ENCODE data around the gene NDOR1. TPM values are rescaled to one million over a fixed set of nuclear protein-coding genes. Genes with fewer than 3 reads are reported as not detected.

NDOR1 gene
- total and polyA plus RNA-seq, 4 donors, result 4.5 to 22.0 (median 12.0) TPM

- TF ChIP-seq, protein P1, sequence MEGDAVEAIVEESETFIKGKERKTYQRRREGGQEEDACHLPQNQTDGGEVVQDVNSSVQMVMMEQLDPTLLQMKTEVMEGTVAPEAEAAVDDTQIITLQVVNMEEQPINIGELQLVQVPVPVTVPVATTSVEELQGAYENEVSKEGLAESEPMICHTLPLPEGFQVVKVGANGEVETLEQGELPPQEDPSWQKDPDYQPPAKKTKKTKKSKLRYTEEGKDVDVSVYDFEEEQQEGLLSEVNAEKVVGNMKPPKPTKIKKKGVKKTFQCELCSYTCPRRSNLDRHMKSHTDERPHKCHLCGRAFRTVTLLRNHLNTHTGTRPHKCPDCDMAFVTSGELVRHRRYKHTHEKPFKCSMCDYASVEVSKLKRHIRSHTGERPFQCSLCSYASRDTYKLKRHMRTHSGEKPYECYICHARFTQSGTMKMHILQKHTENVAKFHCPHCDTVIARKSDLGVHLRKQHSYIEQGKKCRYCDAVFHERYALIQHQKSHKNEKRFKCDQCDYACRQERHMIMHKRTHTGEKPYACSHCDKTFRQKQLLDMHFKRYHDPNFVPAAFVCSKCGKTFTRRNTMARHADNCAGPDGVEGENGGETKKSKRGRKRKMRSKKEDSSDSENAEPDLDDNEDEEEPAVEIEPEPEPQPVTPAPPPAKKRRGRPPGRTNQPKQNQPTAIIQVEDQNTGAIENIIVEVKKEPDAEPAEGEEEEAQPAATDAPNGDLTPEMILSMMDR (IDR thresholded peaks at IDR 0.05; ENCODE audit: control extremely low read depth, extremely low read depth), result no peak
- ATAC-seq (ENCODE audit: insufficient read depth, low FRiP score) (no peak), DNase-seq (no peak)
- Histone ChIP-seq H3K9me3 (ENCODE audit: control insufficient read depth in 4 of 4, insufficient read depth in 3 of 4, low read length in 3 of 4) (no peaks in the 10 kb centered on the region), H3K9ac (ENCODE audit: insufficient read depth in 1 of 2, low read length in 2 of 2) (no peak overlapping the region), H3K27ac (ENCODE audit: low read depth in 1 of 2, low read length in 1 of 2) (no peak overlapping the region), H3K4me3 (no peak overlapping the region), H3K27me3 (ENCODE audit: control insufficient read depth in 3 of 3, insufficient read depth in 3 of 3, low read length in 2 of 3) (no peaks in the 10 kb centered on the region), H3K36me3 (ENCODE audit: control insufficient read depth in 4 of 4, insufficient read depth in 4 of 4, low read length in 4 of 4) (peaks cover 11 to 41% (median 16%) of the 10 kb centered on the region in 4 donors), H3K4me1 (ENCODE audit: control insufficient read depth in 5 of 5, insufficient read depth in 5 of 5, low read length in 5 of 5) (peaks cover 0 to 14% (median 4%) of the 10 kb centered on the region in 5 donors)
- WGBS, 2 donors, result 90 to 92% methylated on average over 15 of the region's 15 CpGs
Observed at GRCh38 chr9:137266162-137266527, 60.6 kb downstream of the NDOR1 start.

Small RNA genes lying within 50 kb of the gene (small RNA-seq; reads per million reads assigned to genes)
- not detected for gene MIR3621 (ENCODE audit: low replicate concordance)

Other genes starting within 250 kb of the NDOR1 start
Only the 30 nearest of the 31 such genes appear.
- gene PTGDS, start 228.2 kb upstream of the NDOR1 start, total RNA-seq, result 100 to 1,000 TPM in 1 of 2 donors, 10 to 100 TPM in 1; 29.5 to 159 TPM
- gene PTGDS, start 228.2 kb upstream of the NDOR1 start, polyA plus RNA-seq, result 100 to 1,000 TPM in 1 of 2 donors, 10 to 100 TPM in 1; 19.4 to 158 TPM
- gene LCNL1, start 222.7 kb upstream of the NDOR1 start, total RNA-seq, result 1 to 10 TPM in 1 of 2 donors, under 1 TPM in 1; 0.28 to 2.5 TPM
- 1 to 10 TPM in 1 of 2 donors, under 1 TPM in 1; 0.15 to 2.7 TPM for gene LCNL1, start 222.7 kb upstream of the NDOR1 start, polyA plus RNA-seq
- gene PAXX, start 213.3 kb upstream of the NDOR1 start, total RNA-seq, result 10 to 100 TPM; 16.6 to 58.1 TPM
- gene PAXX, start 213.3 kb upstream of the NDOR1 start, polyA plus RNA-seq, result 100 to 1,000 TPM in 1 of 2 donors, 10 to 100 TPM in 1; 60.7 to 172 TPM
- 100 to 1,000 TPM in 1 of 2 donors, 10 to 100 TPM in 1; 72.0 to 115 TPM for gene CLIC3, start 209.1 kb upstream of the NDOR1 start, total RNA-seq
- 10 to 100 TPM; 17.2 to 90.2 TPM for gene CLIC3, start 209.1 kb upstream of the NDOR1 start, polyA plus RNA-seq
- 10 to 100 TPM; 13.4 to 39.0 TPM for gene ABCA2, start 177.5 kb upstream of the NDOR1 start, total RNA-seq
- 10 to 100 TPM; 14.8 to 18.1 TPM for gene ABCA2, start 177.5 kb upstream of the NDOR1 start, polyA plus RNA-seq
- gene FUT7, start 173.6 kb upstream of the NDOR1 start, total RNA-seq, result 1 to 10 TPM in 1 of 2 donors, under 1 TPM in 1; 0.37 to 1.0 TPM
- 1 to 10 TPM in 1 of 2 donors, under 1 TPM in 1; 0.45 to 5.5 TPM for gene FUT7, start 173.6 kb upstream of the NDOR1 start, polyA plus RNA-seq
- 10 to 100 TPM; 28.7 to 99.3 TPM for gene NPDC1, start 159.5 kb upstream of the NDOR1 start, total RNA-seq
- 10 to 100 TPM; 49.0 to 87.5 TPM for gene NPDC1, start 159.5 kb upstream of the NDOR1 start, polyA plus RNA-seq
- gene ENTPD2, start 151.6 kb upstream of the NDOR1 start, total RNA-seq, result 1 to 10 TPM; 1.8 to 3.2 TPM
- gene ENTPD2, start 151.6 kb upstream of the NDOR1 start, polyA plus RNA-seq, result under 1 TPM; 0.39 to 0.53 TPM
- 1 to 10 TPM; 1.4 to 1.7 TPM for gene SAPCD2, start 135.1 kb upstream of the NDOR1 start, total RNA-seq
- 1 to 10 TPM; 1.3 to 2.1 TPM for gene SAPCD2, start 135.1 kb upstream of the NDOR1 start, polyA plus RNA-seq
- 10 to 100 TPM; 12.2 to 35.5 TPM for gene UAP1L1, start 128.2 kb upstream of the NDOR1 start, total RNA-seq
- 10 to 100 TPM; 14.5 to 19.7 TPM for gene UAP1L1, start 128.2 kb upstream of the NDOR1 start, polyA plus RNA-seq
- gene MAN1B1, start 118.7 kb upstream of the NDOR1 start, total RNA-seq, result 10 to 100 TPM; 56.7 to 70.9 TPM
- 10 to 100 TPM; 40.3 to 56.9 TPM for gene MAN1B1, start 118.7 kb upstream of the NDOR1 start, polyA plus RNA-seq
- 100 to 1,000 TPM in 1 of 2 donors, 10 to 100 TPM in 1; 48.0 to 236 TPM for gene DPP7, start 91.0 kb upstream of the NDOR1 start, total RNA-seq
- gene DPP7, start 91.0 kb upstream of the NDOR1 start, polyA plus RNA-seq, result 100 to 1,000 TPM; 220 to 436 TPM
- gene GRIN1, start 66.5 kb upstream of the NDOR1 start, total RNA-seq, result under 1 TPM; 0.06 to 0.49 TPM
- gene GRIN1, start 66.5 kb upstream of the NDOR1 start, polyA plus RNA-seq, result under 1 TPM; 0.18 to 0.51 TPM
- 1 to 10 TPM in 1 of 2 donors, under 1 TPM in 1; 0.77 to 5.2 TPM for gene LRRC26, start 35.6 kb upstream of the NDOR1 start, total RNA-seq
- under 1 TPM; 0.12 to 0.37 TPM for gene LRRC26, start 35.6 kb upstream of the NDOR1 start, polyA plus RNA-seq
- gene TMEM210, start 33.6 kb upstream of the NDOR1 start, total RNA-seq, result not detected
- not detected for gene TMEM210, start 33.6 kb upstream of the NDOR1 start, polyA plus RNA-seq
- gene ANAPC2, start 17.1 kb upstream of the NDOR1 start, total RNA-seq, result 10 to 100 TPM; 31.9 to 60.9 TPM
- 10 to 100 TPM; 32.3 to 50.0 TPM for gene ANAPC2, start 17.1 kb upstream of the NDOR1 start, polyA plus RNA-seq
- gene SSNA1, start 17.0 kb upstream of the NDOR1 start, total RNA-seq, result 10 to 100 TPM; 40.8 to 87.0 TPM
- 100 to 1,000 TPM; 114 to 144 TPM for gene SSNA1, start 17.0 kb upstream of the NDOR1 start, polyA plus RNA-seq
- gene TPRN, start 5.0 kb upstream of the NDOR1 start, total RNA-seq, result 10 to 100 TPM in 1 of 2 donors, 1 to 10 TPM in 1; 8.9 to 30.6 TPM
- 10 to 100 TPM; 12.6 to 18.3 TPM for gene TPRN, start 5.0 kb upstream of the NDOR1 start, polyA plus RNA-seq
- gene TMEM203, start 52 bp upstream of the NDOR1 start, total RNA-seq, result 10 to 100 TPM; 26.0 to 35.8 TPM
- gene TMEM203, start 52 bp upstream of the NDOR1 start, polyA plus RNA-seq, result 10 to 100 TPM; 31.8 to 39.3 TPM
- gene RNF208, start 16.5 kb downstream of the NDOR1 start, total RNA-seq, result 1 to 10 TPM; 1.7 to 7.5 TPM
- 10 to 100 TPM in 1 of 2 donors, 1 to 10 TPM in 1; 3.1 to 12.0 TPM for gene RNF208, start 16.5 kb downstream of the NDOR1 start, polyA plus RNA-seq
- under 1 TPM in 1 of 2 donors, not detected in 1; 0.92 TPM for gene CYSRT1, start 19.5 kb downstream of the NDOR1 start, total RNA-seq
- gene CYSRT1, start 19.5 kb downstream of the NDOR1 start, polyA plus RNA-seq, result 1 to 10 TPM in 1 of 2 donors, under 1 TPM in 1; 0.70 to 2.7 TPM
- gene RNF224, start 21.8 kb downstream of the NDOR1 start, total RNA-seq, result 1 to 10 TPM in 1 of 2 donors, under 1 TPM in 1; 0.52 to 1.1 TPM
- 1 to 10 TPM in 1 of 2 donors, under 1 TPM in 1; 0.24 to 1.1 TPM for gene RNF224, start 21.8 kb downstream of the NDOR1 start, polyA plus RNA-seq
- under 1 TPM in 1 of 2 donors, not detected in 1; 0.65 TPM for gene SLC34A3, start 25.2 kb downstream of the NDOR1 start, total RNA-seq
- gene SLC34A3, start 25.2 kb downstream of the NDOR1 start, polyA plus RNA-seq, result under 1 TPM; 0.03 to 0.12 TPM
- 100 to 1,000 TPM; 163 to 505 TPM for gene TUBB4B, start 35.6 kb downstream of the NDOR1 start, total RNA-seq
- 100 to 1,000 TPM; 326 to 338 TPM for gene TUBB4B, start 35.6 kb downstream of the NDOR1 start, polyA plus RNA-seq
- not detected for gene STPG3, start 45.6 kb downstream of the NDOR1 start, total RNA-seq
- gene STPG3, start 45.6 kb downstream of the NDOR1 start, polyA plus RNA-seq, result under 1 TPM in 1 of 2 donors, not detected in 1; 0.18 TPM
- 10 to 100 TPM; 30.4 to 56.2 TPM for gene NELFB, start 49.6 kb downstream of the NDOR1 start, total RNA-seq
- 10 to 100 TPM; 37.3 to 51.1 TPM for gene NELFB, start 49.6 kb downstream of the NDOR1 start, polyA plus RNA-seq
- gene TOR4A, start 72.0 kb downstream of the NDOR1 start, total RNA-seq, result 10 to 100 TPM; 12.1 to 42.5 TPM
- gene TOR4A, start 72.0 kb downstream of the NDOR1 start, polyA plus RNA-seq, result 10 to 100 TPM in 1 of 2 donors, 1 to 10 TPM in 1; 9.6 to 29.2 TPM
- 10 to 100 TPM in 1 of 2 donors, 1 to 10 TPM in 1; 5.2 to 10.8 TPM for gene NRARP, start 96.6 kb downstream of the NDOR1 start, total RNA-seq
- 1 to 10 TPM; 2.1 to 6.4 TPM for gene NRARP, start 96.6 kb downstream of the NDOR1 start, polyA plus RNA-seq
- 10 to 100 TPM; 17.5 to 21.5 TPM for gene EXD3, start 217.5 kb downstream of the NDOR1 start, total RNA-seq
- 10 to 100 TPM in 1 of 2 donors, 1 to 10 TPM in 1; 8.6 to 30.5 TPM for gene EXD3, start 217.5 kb downstream of the NDOR1 start, polyA plus RNA-seq
- 10 to 100 TPM in 1 of 2 donors, 1 to 10 TPM in 1; 3.1 to 10.1 TPM for gene NOXA1, start 217.7 kb downstream of the NDOR1 start, total RNA-seq
- gene NOXA1, start 217.7 kb downstream of the NDOR1 start, polyA plus RNA-seq, result 10 to 100 TPM in 1 of 2 donors, 1 to 10 TPM in 1; 2.1 to 11.7 TPM